GM12878 (cell line): ENCODE data around the gene CHAC2. TPM values are rescaled to one million over a fixed set of nuclear protein-coding genes. Genes with fewer than 3 reads are reported as not detected.

Experiments used
- ATAC-seq: fragments of 200-7000 bp; cut with Tn5 transposase; 3 replicates; pipeline ENCODE4 v1.9.1; 2020; ENCODE audit warnings: mild to moderate bottlenecking, moderate library complexity
- BruUV-seq: library from RNA; stranded (reverse); fragments of 400-500 nt; replicated peaks from 2 replicates; lab custom pipeline; 2021; lab: Mats Ljungman, UMichigan
- CTCF ChIA-PET: fragments of 300-600 bp; sonication (Branson Sonifier 250); formaldehyde crosslinking; extraction: SDS; loops from one replicate; lab custom pipeline; 2021; ENCODE audit warnings: inconsistent platforms; lab: Yijun Ruan, JAX
- POLR2A ChIA-PET: fragments of 350-600 bp; formaldehyde crosslinking; extraction: SDS; loops from one replicate; lab custom pipeline; 2021; ENCODE audit warnings: inconsistent platforms; lab: Charles Lee
- RAD21 ChIA-PET: fragments of 300-600 bp; sonication (Branson Sonifier 250); formaldehyde crosslinking; loops from one replicate; lab custom pipeline; 2023; ENCODE audit warnings: antibody characterized with exemption; ENCODE audit not compliant: unreplicated experiment; lab: Charles Lee
- SMC1A ChIA-PET: fragments of 300-600 bp; sonication (Branson Sonifier 250); formaldehyde crosslinking; loops from one replicate; lab custom pipeline; 2023; ENCODE audit not compliant: unreplicated experiment, uncharacterized antibody; lab: Charles Lee
- DNase-seq: peaks from one replicate; pipeline ENCODE4 v3.0.0-alpha.2; 2011; ENCODE audit warnings: low read depth, low spot score
- FAIRE-seq: peaks from 3 replicates; lab custom pipeline; 2011; peaks lifted over from hg19 to GRCh38; lab: Jason Lieb, UNC
- H2AFZ ChIP-seq: 2 replicates; pipeline ENCODE4 v1.6.0; 2011; ENCODE audit warnings: low read depth, low read length, control low read depth; ENCODE audit not compliant: control insufficient read depth
- H3K27ac ChIP-seq: 2 replicates; pipeline ENCODE4 v1.5.1; 2011; ENCODE audit warnings: control low read depth; ENCODE audit not compliant: control insufficient read depth, insufficient read depth
- H3K27me3 ChIP-seq, 2 experiments: replicated peaks in 1 of 2; 2 replicates each; pipeline versions ENCODE4 v1.6.0 to v1.6.1; 2011; ENCODE audit warnings: low read length in 1 of 2; ENCODE audit not compliant: control insufficient read depth in 2 of 2, insufficient read depth in 2 of 2
- H3K36me3 ChIP-seq, 2 experiments: 2 replicates each; pipeline ENCODE4 v1.5.1; 2011; ENCODE audit warnings: low read length in 1 of 2; ENCODE audit not compliant: control insufficient read depth in 2 of 2, insufficient read depth in 2 of 2
- H3K4me1 ChIP-seq: 2 replicates; pipeline ENCODE4 v1.6.1; 2011; ENCODE audit warnings: mild to moderate bottlenecking, low read length, moderate library complexity, mixed read lengths; ENCODE audit not compliant: control insufficient read depth, insufficient read depth
- H3K4me2 ChIP-seq: 2 replicates; pipeline ENCODE4 v1.6.0; 2011; ENCODE audit warnings: control low read depth; ENCODE audit not compliant: control insufficient read depth, insufficient read depth
- H3K4me3 ChIP-seq: fragments of 200-600 bp; sonication (generic); 2 replicates; pipeline ENCODE4 v1.5.1; 2016
- H3K79me2 ChIP-seq: 2 replicates; pipeline ENCODE4 v1.6.0; 2011; ENCODE audit warnings: low read length; ENCODE audit not compliant: control insufficient read depth, insufficient read depth
- H3K9ac ChIP-seq: 2 replicates; pipeline ENCODE4 v1.8.0; 2011; ENCODE audit warnings: low read length, control low read depth, mixed read lengths; ENCODE audit not compliant: control insufficient read depth, insufficient read depth
- H3K9me3 ChIP-seq: replicated peaks from 3 replicates; pipeline ENCODE4 v1.5.1; 2011; ENCODE audit warnings: mild to moderate bottlenecking, low read length; ENCODE audit not compliant: control insufficient read depth, insufficient read depth
- H4K20me1 ChIP-seq: 2 replicates; pipeline ENCODE4 v1.6.0; 2011; ENCODE audit not compliant: control insufficient read depth, insufficient read depth
- FOS ChIP-seq: IDR thresholded peaks from 3 replicates; pipeline ENCODE4 v1.6.1; 2011; ENCODE audit warnings: borderline replicate concordance; ENCODE audit not compliant: insufficient read length; ENCODE audit errors: extremely low read depth
- NFYA ChIP-seq: IDR thresholded peaks from 2 replicates; pipeline ENCODE4 v1.6.1; 2011; ENCODE audit warnings: low read depth, mild to moderate bottlenecking, low read length, improper control_type of control experiment, borderline replicate concordance
- NRF1 ChIP-seq: conservative IDR thresholded peaks from 2 replicates; pipeline ENCODE4 v1.6.1; 2011; ENCODE audit warnings: mild to moderate bottlenecking, low read depth, low read length, improper control_type of control experiment
- SIN3A ChIP-seq: IDR thresholded peaks from 2 replicates; pipeline ENCODE4 v1.6.1; 2012; ENCODE audit warnings: low read depth, low read length, improper control_type of control experiment
- SMC3 ChIP-seq: IDR thresholded peaks from 2 replicates; pipeline ENCODE4 v1.6.1; 2011; ENCODE audit warnings: low read length, improper control_type of control experiment, borderline replicate concordance
- TBL1XR1 ChIP-seq: IDR thresholded peaks from 2 replicates; pipeline ENCODE4 v1.6.1; 2012; ENCODE audit warnings: low read depth, low read length, improper control_type of control experiment
- TCF7 ChIP-seq: IDR thresholded peaks from 2 replicates; pipeline ENCODE4 v1.6.1; 2014; ENCODE audit warnings: antibody characterized with exemption, borderline replicate concordance
- WGBS: methylation state at CpG from one replicate; pipeline ENCODE4 v1.1.6; 2016; ENCODE audit warnings: low lambda C conversion rate; ENCODE audit not compliant: insufficient replicate concordance, insufficient coverage; ENCODE audit errors: missing lambda C conversion rate; 5-methylcytosine and 5-hydroxymethylcytosine counted together
- in situ Hi-C: fragments of 300-500 bp; cut with MboI; formaldehyde crosslinking; loops from 9 replicates; pipeline ENCODE4 v1.14.3; 2018; ENCODE audit warnings: mixed read lengths
- intact Hi-C: fragments of 100-400 bp; cut with micrococcal nuclease; formaldehyde crosslinking; loops from one replicate; pipeline ENCODE4 v1.14.2; 2022; ENCODE audit not compliant: unreplicated experiment
- polyA plus RNA-seq, 11 experiments: library from polyadenylated mRNA; depleted of rRNA in 4 of 11; unstranded in 6 of 11; stranded (reverse) in 5 of 11; fragments of >200 nt; fragmentation: Nextera tagmentation in 4 of 11; fragmentation: Illumina TruSeq in 1 of 11; extraction: Ambion mirVana in 4 of 11; extraction: Trizol in 1 of 11; gene quantifications; 1 replicate in 1 of 11; 2 replicates in 10 of 11; pipeline versions ENCODE4 v1.2.1 to v1.2.3, GENCODE V29; 2011 to 2016; ENCODE audit warnings: inconsistent platforms in 2 of 11, missing spikeins in 2 of 11, low read depth in 1 of 11
- total RNA-seq, 4 experiments: library from RNA; depleted of rRNA in 3 of 4; stranded (reverse); fragments of >200 nt in 3 of 4; fragmentation: Illumina TruSeq in 1 of 4; extraction: Trizol in 1 of 4; gene quantifications; 2 replicates each; pipeline versions ENCODE4 v1.2.1 to v1.2.3, GENCODE V29; 2013 to 2021
- TF ChIP-seq, protein P1 (sequence below): fragments of 450-650 bp; IDR thresholded peaks from 2 replicates; pipeline ENCODE4 v1.6.1; 2014; ENCODE audit warnings: mild to moderate bottlenecking
- TF ChIP-seq, protein P2 (sequence below): fragments of 450-650 bp; formaldehyde crosslinking; IDR thresholded peaks from 2 replicates; pipeline ENCODE4 v1.5.0; 2022; ENCODE audit warnings: mild to moderate bottlenecking, missing genetic modification characterization
- TF ChIP-seq, protein P3 (sequence below): fragments of 450-650 bp; IDR thresholded peaks from 2 replicates; pipeline ENCODE4 v1.6.1; 2017; ENCODE audit warnings: mild to moderate bottlenecking, low read depth, inconsistent platforms; ENCODE audit not compliant: poor library complexity, severe bottlenecking
- TF ChIP-seq, protein P4 (sequence below): fragments of 450-650 bp; IDR thresholded peaks from 2 replicates; pipeline ENCODE4 v1.6.1; 2017; ENCODE audit warnings: mild to moderate bottlenecking, moderate library complexity
- TF ChIP-seq, protein P5 (sequence below): fragments of 450-650 bp; IDR thresholded peaks from 2 replicates; pipeline ENCODE4 v1.6.1; 2016; ENCODE audit warnings: mild to moderate bottlenecking

The CHAC2 gene
- total and polyA plus RNA-seq, 10 of the 15 experiments (the other 5 are each of a cell fraction or from before 2014, with no cell fraction given) = 11.0 to 67.6 (median 25.0) TPM

DNA sequence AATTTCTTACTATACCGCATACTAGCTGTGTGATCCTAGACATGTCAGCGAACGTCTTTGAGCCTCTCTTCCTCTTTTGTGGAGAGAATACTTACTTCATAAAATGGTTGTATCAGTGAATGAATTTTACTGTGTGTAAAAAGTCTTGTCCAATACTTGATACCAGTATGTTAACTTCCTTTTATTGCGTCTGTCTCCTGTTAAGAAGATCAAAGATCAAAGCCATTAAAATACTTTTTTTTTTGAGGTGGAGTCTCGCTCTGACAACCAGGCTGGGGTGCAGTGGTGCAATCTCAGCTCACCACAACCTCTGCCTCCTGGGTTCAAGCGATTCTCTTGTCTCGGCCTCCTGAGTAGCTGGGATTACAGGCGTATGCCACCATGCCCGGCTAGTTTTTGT, 52.4 kb downstream of the CHAC2 start:
- H3K36me3 ChIP-seq = peaks cover 0 to 3% of the 10 kb centered on the region in 2 experiments; a peak in 3 of 4 replicates
- SMC1A ChIA-PET = interaction anchor here (0.9 kb wide), 1 partner anchor 53 kb away, joined by 3 read pairs; the partner anchor contains the start of gene CHAC2
- H3K79me2 ChIP-seq = no peaks in the 10 kb centered on the region
- no peak overlapping the region for H3K9ac ChIP-seq
- in situ Hi-C loops (no loop called here), intact Hi-C loops (no loop called here)
- no TSS peak for BruUV-seq
- no peak overlapping the region for H3K4me2 ChIP-seq
- H3K4me1 ChIP-seq = no peaks in the 10 kb centered on the region
- H2AFZ ChIP-seq = no peak overlapping the region
- FAIRE-seq (no peak), ATAC-seq (no peak), DNase-seq (no peak)
- POLR2A ChIA-PET = no interaction called here
- H4K20me1 ChIP-seq = no peaks in the 10 kb centered on the region
- no peak overlapping the region for H3K27ac ChIP-seq
- no peaks in the 10 kb centered on the region for H3K9me3 ChIP-seq
- CTCF ChIA-PET = no interaction called here
- H3K27me3 ChIP-seq = no peaks in the 10 kb centered on the region
- 90% methylated on average over 9 of the region's 9 CpGs for WGBS
- no peak overlapping the region for H3K4me3 ChIP-seq
- RAD21 ChIA-PET = no interaction called here
- no peak for TF ChIP-seq FOS
- TF ChIP-seq SIN3A = no peak
- TF ChIP-seq, protein P1, sequence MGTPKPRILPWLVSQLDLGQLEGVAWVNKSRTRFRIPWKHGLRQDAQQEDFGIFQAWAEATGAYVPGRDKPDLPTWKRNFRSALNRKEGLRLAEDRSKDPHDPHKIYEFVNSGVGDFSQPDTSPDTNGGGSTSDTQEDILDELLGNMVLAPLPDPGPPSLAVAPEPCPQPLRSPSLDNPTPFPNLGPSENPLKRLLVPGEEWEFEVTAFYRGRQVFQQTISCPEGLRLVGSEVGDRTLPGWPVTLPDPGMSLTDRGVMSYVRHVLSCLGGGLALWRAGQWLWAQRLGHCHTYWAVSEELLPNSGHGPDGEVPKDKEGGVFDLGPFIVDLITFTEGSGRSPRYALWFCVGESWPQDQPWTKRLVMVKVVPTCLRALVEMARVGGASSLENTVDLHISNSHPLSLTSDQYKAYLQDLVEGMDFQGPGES = no peak
- TF ChIP-seq, protein P2, sequence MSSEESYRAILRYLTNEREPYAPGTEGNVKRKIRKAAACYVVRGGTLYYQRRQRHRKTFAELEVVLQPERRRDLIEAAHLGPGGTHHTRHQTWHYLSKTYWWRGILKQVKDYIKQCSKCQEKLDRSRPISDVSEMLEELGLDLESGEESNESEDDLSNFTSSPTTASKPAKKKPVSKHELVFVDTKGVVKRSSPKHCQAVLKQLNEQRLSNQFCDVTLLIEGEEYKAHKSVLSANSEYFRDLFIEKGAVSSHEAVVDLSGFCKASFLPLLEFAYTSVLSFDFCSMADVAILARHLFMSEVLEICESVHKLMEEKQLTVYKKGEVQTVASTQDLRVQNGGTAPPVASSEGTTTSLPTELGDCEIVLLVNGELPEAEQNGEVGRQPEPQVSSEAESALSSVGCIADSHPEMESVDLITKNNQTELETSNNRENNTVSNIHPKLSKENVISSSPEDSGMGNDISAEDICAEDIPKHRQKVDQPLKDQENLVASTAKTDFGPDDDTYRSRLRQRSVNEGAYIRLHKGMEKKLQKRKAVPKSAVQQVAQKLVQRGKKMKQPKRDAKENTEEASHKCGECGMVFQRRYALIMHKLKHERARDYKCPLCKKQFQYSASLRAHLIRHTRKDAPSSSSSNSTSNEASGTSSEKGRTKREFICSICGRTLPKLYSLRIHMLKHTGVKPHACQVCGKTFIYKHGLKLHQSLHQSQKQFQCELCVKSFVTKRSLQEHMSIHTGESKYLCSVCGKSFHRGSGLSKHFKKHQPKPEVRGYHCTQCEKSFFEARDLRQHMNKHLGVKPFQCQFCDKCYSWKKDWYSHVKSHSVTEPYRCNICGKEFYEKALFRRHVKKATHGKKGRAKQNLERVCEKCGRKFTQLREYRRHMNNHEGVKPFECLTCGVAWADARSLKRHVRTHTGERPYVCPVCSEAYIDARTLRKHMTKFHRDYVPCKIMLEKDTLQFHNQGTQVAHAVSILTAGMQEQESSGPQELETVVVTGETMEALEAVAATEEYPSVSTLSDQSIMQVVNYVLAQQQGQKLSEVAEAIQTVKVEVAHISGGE (CRISPR knock-in tag) = no peak
- TF ChIP-seq NRF1 = no peak
- TF ChIP-seq TBL1XR1 = no peak
- no peak for TF ChIP-seq TCF7
- TF ChIP-seq, protein P3, sequence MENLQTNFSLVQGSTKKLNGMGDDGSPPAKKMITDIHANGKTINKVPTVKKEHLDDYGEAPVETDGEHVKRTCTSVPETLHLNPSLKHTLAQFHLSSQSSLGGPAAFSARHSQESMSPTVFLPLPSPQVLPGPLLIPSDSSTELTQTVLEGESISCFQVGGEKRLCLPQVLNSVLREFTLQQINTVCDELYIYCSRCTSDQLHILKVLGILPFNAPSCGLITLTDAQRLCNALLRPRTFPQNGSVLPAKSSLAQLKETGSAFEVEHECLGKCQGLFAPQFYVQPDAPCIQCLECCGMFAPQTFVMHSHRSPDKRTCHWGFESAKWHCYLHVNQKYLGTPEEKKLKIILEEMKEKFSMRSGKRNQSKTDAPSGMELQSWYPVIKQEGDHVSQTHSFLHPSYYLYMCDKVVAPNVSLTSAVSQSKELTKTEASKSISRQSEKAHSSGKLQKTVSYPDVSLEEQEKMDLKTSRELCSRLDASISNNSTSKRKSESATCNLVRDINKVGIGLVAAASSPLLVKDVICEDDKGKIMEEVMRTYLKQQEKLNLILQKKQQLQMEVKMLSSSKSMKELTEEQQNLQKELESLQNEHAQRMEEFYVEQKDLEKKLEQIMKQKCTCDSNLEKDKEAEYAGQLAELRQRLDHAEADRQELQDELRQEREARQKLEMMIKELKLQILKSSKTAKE = no peak
- TF ChIP-seq, protein P4, sequence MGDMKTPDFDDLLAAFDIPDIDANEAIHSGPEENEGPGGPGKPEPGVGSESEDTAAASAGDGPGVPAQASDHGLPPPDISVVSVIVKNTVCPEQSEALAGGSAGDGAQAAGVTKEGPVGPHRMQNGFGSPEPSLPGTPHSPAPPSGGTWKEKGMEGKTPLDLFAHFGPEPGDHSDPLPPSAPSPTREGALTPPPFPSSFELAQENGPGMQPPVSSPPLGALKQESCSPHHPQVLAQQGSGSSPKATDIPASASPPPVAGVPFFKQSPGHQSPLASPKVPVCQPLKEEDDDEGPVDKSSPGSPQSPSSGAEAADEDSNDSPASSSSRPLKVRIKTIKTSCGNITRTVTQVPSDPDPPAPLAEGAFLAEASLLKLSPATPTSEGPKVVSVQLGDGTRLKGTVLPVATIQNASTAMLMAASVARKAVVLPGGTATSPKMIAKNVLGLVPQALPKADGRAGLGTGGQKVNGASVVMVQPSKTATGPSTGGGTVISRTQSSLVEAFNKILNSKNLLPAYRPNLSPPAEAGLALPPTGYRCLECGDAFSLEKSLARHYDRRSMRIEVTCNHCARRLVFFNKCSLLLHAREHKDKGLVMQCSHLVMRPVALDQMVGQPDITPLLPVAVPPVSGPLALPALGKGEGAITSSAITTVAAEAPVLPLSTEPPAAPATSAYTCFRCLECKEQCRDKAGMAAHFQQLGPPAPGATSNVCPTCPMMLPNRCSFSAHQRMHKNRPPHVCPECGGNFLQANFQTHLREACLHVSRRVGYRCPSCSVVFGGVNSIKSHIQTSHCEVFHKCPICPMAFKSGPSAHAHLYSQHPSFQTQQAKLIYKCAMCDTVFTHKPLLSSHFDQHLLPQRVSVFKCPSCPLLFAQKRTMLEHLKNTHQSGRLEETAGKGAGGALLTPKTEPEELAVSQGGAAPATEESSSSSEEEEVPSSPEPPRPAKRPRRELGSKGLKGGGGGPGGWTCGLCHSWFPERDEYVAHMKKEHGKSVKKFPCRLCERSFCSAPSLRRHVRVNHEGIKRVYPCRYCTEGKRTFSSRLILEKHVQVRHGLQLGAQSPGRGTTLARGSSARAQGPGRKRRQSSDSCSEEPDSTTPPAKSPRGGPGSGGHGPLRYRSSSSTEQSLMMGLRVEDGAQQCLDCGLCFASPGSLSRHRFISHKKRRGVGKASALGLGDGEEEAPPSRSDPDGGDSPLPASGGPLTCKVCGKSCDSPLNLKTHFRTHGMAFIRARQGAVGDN = no peak
- TF ChIP-seq SMC3 = no peak
- no peak for TF ChIP-seq NFYA
- TF ChIP-seq, protein P5, sequence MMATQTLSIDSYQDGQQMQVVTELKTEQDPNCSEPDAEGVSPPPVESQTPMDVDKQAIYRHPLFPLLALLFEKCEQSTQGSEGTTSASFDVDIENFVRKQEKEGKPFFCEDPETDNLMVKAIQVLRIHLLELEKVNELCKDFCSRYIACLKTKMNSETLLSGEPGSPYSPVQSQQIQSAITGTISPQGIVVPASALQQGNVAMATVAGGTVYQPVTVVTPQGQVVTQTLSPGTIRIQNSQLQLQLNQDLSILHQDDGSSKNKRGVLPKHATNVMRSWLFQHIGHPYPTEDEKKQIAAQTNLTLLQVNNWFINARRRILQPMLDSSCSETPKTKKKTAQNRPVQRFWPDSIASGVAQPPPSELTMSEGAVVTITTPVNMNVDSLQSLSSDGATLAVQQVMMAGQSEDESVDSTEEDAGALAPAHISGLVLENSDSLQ = no peak
